ENCODE data around the gene FAM81A.
"Not testable (repeated sequence)": the region's sequence is repeated elsewhere in the genome, so short reads cannot be mapped to it uniquely, and the experiment has no call there.

Gene FAM81A

DNA sequence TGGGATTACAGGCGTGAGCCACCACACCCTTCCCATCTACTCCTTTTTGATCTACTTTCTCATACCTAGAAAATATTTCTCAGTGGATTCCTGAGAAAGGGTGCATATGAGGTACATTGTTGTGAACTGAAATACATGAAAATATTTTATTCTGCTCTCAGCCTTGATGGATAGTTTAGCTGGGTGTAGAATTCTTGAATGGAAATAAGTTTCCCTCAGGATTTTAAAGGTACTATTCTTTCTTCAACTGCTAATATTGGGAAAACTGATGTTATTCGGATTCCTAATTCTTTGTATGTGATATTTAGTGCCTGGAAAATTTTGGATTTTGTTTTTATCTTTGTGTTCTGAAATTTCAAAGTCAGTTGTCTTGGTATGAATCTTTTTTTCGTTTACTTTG lies 9.1 kb upstream of the FAM81A start:
- DNase-seq: not testable (repeated sequence)

DNA sequence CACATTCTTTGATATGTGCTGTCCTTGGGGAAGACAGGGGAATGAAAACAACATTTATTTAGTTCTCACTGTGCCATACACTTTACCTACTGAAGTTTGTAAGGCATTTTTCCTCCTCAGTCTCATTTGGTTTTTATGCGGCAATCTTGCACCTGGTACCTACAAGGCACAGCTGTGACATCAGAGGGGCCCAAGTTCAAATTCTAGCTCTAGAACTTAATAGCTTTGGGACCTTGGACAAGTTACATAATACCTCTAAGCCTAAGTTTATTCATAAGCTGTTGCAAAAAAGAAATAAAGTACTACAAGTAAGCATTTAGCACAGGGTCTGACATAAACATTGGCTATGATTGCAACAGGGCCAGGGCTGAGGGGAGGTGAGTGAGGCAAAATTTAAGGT lies 5.6 kb upstream of the FAM81A start:
- no peak for DNase-seq

DNA sequence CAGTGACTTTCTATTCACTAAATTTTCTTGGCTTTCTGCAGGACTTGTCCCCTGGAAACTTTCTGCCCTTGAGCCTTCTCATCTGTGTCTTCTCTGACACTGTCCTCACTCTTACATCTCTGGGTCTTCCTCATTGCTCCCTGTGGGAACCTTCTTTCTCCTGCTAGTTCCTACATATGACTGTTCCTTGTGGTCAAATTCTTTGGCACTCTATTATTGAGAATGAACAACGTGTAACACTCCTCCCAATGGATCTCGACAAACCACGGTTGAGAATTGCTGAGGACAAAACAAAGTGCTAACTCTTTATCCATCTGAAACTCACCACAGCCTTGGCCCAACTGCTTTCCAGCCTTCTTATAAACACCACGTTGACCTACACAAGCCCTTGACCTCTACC lies 3.5 kb upstream of the FAM81A start:
- no peak for DNase-seq

DNA sequence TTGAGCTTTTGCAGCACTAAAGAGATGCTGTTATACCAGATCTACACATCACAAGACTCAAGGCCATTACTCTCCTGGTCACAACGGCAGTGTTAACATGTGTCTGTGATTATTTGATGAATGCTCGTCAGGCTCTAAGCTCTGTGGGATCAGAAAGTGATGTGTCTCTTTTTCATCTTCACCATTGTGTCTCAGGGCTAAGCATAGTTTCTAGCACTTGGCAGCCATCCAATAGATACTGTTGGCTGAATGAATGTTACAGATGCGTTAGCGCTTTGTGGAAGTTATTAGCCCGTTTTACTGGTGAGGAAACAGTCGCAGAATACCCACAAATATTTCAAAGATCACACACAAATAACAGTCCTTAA lies 1.2 kb upstream of the FAM81A start:
- peak; percentile 26 for DNase-seq

DNA sequence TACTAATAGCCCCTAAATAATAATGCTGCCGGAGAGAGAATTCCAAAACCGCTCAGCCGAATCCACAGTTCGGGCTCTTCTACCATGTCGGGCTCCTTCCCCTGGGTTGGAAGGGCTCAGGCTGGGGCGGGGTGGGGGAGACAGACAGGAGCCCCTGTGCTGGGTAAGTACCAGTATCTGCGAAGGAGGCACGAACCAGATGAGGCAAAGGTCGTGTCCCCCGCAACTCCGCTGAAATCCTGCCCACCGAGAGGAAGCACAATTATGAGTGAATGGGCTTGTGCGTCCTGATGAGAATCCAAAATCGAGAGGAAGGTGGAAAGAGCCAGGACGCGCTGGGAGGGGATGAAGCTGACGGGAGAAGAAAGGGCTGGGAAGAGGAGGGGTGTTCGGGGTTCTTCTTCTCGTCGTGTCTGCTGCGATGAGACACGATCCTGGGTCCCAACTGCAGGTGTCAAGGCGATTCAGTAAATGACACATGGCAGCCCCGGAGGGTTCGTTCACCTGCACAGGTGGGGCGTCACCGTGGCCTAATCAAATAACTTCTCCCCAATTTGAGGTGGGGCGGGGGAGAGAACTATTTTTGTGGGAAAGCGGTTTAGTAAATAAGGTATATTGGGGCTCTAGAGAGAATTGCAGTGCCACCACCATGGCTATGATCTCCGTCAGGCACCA lies 707 bp upstream of the FAM81A start:
- no peak for DNase-seq

DNA sequence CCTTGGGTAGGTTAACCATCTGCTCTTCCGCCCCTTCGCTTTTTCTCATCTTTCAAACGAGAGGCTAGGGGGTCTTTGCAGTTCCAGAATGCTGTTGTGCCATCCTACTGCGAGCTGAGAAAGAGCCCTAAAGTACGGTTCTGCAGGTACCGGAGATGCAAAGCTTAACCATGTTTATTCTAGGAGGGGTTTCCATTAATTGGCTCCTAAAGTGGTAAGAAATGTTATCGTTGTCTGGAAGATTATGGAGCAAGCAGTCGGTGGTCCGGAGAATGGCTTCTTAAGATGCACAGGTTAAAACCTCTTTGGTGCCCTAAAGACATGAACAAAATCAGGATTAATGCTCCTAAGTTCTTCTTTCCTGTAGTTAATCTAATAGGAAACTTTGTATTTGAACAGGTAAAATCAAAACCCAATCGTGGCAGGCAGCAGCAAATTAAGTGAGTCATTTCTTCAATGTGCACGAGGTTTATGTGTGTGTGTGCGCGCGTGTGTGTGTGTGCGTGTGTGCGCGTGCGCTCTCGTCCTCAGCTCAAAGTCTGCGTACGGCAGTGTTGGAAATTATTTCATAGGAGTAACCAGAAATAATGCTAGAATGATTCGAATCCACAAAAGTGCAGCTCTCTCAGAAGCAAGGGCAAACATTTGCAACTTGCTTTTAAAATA lies 772 bp downstream of the FAM81A start:
- DNase-seq: no peak

DNA sequence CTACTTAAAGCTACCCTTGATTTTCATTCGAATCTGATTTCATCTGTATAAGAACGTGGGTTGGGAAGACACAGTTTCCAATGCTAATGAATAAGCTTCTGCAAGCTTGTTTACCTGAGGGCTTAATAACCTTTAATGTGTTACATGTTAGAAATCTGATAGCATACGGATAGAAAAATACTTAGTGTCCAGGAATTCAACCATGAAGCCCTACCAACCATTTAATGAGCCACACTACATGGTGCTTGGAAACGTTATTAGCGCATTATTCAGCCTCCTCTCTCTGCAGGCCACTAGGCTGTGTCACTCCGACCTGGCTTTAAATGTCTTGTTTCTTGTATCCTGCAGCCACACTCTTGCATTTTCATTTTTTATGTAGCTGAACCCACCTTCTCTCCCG lies 1.6 kb downstream of the FAM81A start:
- no peak for DNase-seq

DNA sequence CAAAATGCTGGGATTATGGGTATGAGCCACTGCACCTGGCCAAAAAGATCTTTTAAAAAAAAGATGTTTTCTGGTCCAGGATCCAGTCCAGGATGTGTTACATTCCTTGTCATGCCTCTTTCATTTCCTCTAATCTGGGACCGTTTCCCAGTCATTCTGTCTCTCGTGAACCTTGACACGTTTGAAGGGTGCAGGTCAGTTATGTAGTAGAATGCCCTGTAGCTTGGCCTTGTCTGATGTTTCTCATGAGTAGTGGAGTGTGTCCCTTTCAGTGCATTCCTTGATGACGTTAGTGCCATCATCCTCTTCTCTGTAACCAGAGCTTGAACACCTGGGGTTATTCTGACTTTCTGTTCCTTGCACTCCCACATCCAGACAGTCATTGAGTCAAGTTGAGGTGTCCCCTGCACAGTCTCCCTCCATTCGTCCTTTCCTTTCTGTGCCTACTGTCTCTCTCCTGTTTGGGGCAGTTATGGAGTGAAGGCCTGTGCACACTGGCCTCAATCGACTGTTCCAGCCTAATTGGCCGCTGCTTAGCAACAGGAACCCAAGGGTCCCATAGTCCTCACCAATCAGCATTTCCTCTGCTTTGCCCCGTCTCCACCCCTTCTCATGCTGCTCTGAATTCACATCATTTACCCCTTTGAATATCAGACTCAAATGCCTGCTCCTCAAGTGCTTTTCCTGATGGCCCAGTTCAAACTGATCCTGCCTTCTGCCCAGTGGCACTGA lies 5.5 kb downstream of the FAM81A start:
- no peak for DNase-seq

DNA sequence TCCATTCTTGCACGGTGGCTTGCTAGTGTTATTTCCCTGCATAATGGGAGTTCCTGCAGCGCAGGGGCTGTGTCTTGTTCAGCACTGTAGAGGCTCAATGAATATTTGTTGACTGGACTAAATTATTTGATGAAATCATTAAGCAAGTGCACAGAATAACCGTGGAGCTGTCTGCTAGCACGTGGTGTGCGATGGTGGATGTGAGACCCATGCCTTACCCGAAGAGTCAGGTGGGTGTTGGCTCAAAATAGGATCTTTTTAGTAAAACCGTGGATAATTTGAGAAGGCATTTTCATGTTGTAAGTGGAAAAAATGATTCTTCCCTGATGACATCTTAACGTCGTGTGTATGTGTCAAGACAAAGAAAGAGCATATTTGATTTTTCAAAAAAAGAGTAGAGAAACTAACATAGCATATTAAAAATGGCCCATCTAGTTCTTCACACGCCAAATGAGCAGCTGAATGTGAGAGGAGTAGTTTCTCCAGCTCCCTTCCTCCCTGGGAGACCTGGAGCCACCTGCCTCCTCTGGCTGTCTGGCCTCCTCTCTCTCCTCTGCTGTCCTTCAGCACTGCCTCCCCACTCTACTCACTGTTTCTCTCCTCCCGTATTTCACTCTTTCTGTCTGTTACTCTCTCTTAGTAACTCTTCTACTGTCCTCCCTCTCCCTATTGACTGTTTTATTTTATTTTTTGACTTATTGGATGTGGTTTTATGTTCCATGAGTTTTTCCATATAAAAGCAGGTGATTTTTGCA lies 6.3 kb downstream of the FAM81A start:
- DNase-seq: no peak

DNA sequence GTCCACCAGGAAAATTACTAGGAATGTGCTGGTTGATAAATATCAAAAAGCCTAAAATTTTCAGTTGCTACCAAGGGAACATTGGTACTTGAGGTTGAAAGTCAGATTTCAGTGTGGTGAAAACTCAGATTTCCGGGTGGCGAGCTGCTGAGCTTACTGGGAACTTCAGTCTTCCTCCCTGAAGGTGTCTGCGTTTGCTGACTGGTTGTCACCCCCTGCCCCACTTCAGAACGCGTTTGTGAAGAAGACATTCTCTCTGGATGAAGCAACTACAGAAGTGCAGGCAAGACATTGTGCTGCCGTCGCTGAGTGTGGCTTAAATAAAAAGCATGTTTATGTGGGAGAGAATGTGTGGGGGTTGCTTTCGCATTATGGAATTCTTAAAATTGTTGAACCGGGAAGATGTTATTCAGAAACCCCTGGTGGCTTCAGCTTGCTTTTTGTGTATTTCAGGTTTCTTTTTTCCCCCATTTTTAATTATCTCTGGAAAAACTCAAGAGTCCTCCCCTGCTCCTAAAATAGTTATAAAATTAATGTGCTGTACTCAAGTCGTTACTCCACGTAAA lies 7.1 kb downstream of the FAM81A start:
- DNase-seq: peak; percentile 16

DNA sequence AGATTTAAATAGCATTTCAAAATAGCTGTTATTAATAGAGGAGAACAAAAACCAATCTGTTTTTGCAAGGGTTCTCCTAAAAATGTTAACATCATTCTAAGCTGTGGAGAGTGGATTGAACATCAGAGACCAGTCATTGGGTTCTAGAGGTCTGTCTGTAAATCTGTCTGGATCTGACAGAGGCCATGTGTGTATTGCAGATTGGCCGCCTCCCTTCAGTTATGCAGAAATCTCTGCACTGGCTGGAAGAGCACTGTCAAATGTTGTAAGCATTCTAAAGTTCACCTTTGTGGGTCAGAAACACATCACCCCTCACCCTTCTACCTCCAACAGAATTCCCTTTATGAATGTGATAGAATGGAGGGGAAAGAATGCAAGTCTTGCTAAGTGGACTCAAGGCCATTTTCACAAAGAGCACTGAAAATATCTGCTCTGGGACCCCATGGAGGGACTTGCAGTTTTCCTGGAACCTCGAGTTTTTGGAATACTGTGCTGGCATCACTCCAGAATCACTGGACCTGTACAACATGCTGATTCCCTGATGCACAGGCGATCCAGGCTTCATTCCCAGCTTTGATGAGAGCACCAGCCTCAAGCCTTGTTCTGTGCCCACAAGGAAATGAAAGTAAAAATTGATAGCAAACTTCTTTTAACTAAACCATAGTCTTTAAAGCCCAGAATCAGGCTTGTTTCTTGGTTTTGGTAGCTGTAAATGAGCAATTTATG lies 8.4 kb downstream of the FAM81A start:
- no peak for DNase-seq

DNA sequence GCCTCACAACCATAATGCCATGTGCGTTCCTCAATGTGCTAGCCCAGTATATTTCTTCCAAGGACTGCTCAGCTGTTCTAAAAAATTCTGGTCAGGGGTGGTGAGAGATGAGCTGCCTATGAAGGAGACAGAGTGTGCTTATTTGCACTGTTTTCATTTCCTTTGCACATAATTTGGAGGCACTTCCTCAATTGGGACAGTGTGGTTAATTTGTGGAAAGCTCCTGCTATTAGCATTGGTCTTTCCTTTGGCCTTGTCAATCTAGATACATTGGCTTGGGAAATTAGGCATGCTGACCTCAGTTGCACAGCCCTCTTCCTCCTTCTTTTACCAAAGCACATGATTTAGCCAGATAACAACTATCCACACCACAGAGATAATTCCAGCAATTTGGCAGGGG lies 9.4 kb downstream of the FAM81A start:
- no peak for DNase-seq

DNA sequence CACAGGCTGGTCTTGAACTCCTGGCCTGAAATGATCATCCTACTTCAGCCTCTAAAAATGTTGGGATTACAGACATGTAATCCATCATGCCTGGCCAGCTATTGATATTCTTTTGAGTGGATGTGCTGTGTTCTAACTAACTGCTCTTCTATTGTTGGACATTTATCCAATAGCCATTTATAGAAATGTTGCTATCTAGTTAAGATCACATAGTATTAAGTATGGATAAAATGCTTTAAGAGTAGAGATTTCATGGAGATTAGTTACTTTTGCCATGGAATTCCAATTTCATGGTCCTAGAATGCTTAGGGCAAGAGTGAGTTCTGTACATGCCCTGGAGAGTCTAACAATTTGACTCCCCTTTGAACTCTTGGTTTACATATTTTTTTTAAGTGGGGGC lies 10.9 kb downstream of the FAM81A start:
- no peak for DNase-seq

DNA sequence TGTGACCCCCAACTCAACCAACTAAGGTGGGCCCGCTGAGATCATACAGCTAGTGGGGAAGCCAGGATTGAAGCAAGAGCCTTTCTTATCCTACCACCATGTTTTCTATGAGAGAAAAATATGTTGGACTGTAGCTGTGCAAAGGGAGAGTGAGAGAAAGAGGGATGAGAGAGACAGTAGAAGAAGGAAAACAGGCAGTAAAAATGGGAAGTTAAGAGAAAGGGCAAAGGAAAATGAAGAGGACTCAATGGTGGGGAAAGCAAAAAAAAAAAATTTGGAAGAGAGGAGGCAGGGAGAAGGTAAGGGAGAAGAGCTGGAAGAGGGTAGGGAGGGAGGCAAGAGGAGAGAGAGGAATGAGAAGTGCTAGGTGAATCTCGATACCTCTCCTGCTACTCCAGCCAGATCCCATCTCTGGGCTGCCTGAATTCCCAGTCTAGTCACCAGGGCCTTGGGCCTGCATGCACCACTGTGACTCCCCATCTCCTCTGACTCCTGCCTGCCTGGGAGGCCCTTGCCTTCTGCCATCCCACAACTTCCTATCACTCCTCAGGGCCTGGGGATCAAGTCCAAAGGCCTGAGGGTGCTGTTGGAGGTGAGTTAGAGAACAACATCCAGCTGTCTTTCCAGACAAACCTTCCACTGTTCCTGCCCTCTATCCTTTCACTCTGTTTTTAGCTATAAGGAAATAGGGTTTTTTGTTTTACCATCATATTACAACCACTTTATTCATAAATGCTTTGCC lies 15.7 kb downstream of the FAM81A start:
- no peak for DNase-seq

DNA sequence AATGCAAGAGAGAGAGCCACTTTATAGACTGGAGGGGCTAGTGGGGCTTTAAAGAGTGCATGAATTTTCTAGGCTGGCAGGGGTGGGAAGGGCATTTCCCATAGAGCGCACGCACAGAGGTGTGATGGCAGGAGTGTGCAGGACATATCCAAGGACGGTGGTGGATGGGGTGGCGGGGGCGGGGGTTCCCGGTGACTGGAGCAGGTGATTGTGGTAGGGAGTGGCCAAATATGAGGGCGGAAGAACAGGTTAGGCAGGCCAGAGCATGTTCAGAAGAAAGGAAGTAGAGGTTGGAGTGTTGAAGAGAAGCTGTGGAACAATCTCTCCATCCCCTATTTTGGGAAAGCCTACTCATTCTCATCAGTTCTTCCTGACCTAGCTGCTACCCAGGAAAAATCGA lies 18.1 kb downstream of the FAM81A start:
- DNase-seq: no peak

DNA sequence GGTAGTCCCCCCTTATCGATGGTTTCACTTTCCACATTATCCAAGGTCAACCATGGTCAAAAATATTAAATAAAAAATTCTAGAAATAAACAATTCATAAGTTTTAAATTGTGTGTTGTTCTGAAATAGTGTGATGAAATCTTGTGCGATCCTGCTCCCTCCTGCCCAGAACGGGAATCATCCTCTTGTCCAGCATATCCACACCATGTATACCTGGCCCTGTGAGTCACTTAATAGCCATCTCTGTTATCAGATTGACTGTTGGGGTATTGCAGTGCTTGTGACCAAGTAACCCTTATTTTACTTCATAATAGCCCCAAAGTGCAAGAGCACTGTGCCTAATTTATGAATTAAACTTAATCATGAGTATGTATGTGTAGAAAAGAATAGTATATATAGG lies 19.1 kb downstream of the FAM81A start:
- DNase-seq: peak; percentile 22

DNA sequence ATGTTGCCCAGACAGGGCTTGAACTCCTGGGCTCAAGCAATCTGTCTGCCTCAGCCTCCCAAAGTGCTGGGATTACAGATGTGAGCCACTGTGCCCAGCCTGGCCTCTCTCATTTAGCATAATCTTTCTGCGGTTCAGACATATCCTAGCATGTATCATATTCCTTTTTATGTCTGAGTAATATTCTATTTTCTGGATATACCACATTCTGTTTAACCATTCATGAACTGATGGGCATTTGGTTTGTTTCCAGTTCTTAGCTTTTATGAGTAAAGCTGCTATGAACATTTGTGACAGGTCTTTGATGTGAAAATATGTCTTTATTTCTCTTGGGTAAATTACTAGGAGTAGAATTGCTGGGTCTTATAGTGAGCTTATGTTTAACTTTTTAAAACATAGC lies 23.5 kb downstream of the FAM81A start:
- no peak for DNase-seq

DNA sequence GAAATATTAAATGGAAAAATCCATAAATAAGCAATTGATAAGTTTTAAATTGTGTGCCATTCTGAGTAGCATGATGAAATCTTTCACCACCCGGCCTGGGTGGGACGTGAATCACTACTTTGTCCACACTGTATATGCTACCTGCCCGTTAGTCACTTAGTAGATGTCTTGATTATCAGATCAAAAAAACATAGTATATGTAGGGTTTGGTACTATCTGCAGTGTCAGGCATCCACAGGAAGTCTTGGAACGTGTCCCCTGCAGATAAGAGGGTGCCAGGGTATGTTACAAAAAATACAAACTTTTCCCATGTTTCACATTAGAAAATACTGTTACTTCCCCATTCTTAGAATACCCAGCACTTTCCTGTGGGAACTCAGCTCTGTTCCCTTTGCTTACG lies 35.2 kb downstream of the FAM81A start:
- no peak for DNase-seq

DNA sequence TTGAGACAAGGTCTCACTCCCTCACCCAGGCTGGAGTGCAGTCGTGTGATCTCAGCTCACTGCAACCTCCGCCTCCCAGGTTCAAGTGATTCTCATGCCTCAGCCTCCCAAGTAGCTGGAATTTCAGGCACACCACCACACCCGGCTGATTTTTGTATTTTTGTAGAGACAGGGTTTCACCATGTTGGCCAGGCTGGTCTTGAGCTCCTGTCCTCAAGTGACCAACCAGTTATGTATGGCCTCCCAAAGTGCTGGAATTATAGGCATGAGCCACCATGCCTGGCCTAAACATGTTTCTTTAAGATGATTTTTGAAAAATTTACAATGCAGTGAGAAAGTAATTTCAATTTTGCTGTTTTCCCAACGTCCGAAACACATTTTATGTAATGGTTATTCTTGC lies 37.2 kb downstream of the FAM81A start:
- not testable (repeated sequence) for DNase-seq

DNA sequence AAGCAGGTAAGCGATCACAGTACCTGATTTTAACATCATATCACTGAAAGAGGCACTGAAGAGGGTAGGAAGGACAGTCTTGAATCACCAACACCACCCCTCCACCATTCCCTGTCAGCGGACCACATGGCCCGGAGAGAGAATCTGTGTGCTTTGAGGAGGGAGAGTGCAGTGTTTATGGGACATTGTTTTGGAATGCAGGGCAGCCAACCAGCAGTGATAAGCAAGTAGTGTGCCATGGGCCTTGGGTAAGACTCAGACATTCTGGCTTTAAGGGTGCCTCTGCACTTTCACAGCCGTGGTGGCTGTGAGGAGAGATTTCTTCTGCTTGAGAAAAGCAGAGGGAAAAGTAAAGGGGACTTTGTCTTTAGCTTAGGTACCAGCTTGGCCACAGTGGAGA lies 46.4 kb downstream of the FAM81A start:
- DNase-seq: no peak

DNA sequence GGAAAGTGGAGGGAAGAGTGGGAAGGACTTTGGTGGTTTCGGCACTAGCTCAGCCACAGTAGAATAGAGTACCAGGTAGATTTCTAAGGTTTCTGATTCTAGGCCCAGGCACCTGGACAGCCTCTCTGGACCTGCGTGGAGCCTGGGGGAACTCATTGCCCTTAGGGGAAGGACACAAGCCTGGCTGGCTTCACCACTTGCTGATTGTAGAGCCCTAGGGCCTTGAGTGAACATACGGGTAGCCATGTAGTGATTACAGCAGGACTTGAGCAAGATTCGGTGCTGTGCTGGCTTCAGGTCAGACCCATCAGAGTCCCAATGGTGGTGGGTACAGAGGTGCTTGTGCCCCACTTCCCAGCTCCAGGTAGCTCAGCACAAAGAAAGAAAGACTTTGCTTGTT lies 47.0 kb downstream of the FAM81A start:
- no peak for DNase-seq

DNA sequence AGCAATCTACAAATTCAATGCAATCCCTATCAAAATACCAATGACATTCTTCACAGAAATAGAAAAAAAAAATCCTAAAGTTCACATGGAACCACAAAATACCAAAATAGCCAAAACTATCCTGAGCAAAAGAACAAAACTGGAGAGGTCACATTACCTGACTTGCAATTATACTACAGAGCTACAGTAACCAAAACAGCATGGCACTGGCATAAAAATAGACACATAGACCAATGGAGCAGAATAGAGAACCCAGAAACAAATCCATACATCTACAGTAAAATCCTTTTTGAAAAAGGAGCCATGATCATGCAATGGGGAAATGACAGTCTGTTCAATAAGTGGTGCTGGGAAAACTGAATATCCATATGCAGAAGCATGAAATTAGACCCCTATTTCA lies 51.5 kb downstream of the FAM81A start:
- DNase-seq: not testable (repeated sequence)
